Measurements from ENCODE around the gene ZNF385C. TPM values are rescaled to one million over a fixed set of nuclear protein-coding genes. Genes with fewer than 3 reads are reported as not detected.

Gene ZNF385C
- total and polyA plus RNA-seq, 11 donors = 0.06 to 0.38 (median 0.19) TPM; not detected in 3

Other genes starting within 250 kb of the ZNF385C start
- 1 to 10 TPM; 2.3 to 5.9 (median 3.6) TPM for gene KLHL11, start 233.1 kb downstream of the ZNF385C start, total RNA-seq
- 1 to 10 TPM; 1.1 to 1.9 TPM for gene KLHL11, start 233.1 kb downstream of the ZNF385C start, polyA plus RNA-seq
- 10 to 100 TPM; 18.2 to 55.5 (median 34.7) TPM for gene ACLY, start 179.5 kb downstream of the ZNF385C start, total RNA-seq
- 10 to 100 TPM in 1 of 2 donors, 1 to 10 TPM in 1; 8.3 to 39.7 TPM for gene ACLY, start 179.5 kb downstream of the ZNF385C start, polyA plus RNA-seq
- under 1 TPM in 8 of 9 donors, not detected in 1; 0.38 to 0.96 (median 0.73) TPM for gene ODAD4, start 167.9 kb downstream of the ZNF385C start, total RNA-seq
- 1 to 10 TPM in 1 of 2 donors, under 1 TPM in 1; 0.69 to 1.2 TPM for gene ODAD4, start 167.9 kb downstream of the ZNF385C start, polyA plus RNA-seq
- 10 to 100 TPM; 23.3 to 49.1 (median 27.5) TPM for gene CNP, start 131.7 kb downstream of the ZNF385C start, total RNA-seq
- 10 to 100 TPM; 19.3 to 31.6 TPM for gene CNP, start 131.7 kb downstream of the ZNF385C start, polyA plus RNA-seq
- 10 to 100 TPM; 42.5 to 96.5 (median 70.5) TPM for gene DNAJC7, start 81.0 kb downstream of the ZNF385C start, total RNA-seq
- 100 to 1,000 TPM in 1 of 2 donors, 10 to 100 TPM in 1; 83.5 to 103 TPM for gene DNAJC7, start 81.0 kb downstream of the ZNF385C start, polyA plus RNA-seq
- 10 to 100 TPM; 50.6 to 78.9 (median 52.8) TPM for gene NKIRAS2, start 78.4 kb downstream of the ZNF385C start, total RNA-seq
- 10 to 100 TPM; 66.7 to 73.0 TPM for gene NKIRAS2, start 78.4 kb downstream of the ZNF385C start, polyA plus RNA-seq
- 1 to 10 TPM in 2 of 9 donors, under 1 TPM in 7; 0.28 to 1.2 (median 0.72) TPM for gene C17orf113, start 47.9 kb downstream of the ZNF385C start, total RNA-seq
- gene C17orf113, start 47.9 kb downstream of the ZNF385C start, polyA plus RNA-seq = under 1 TPM; 0.24 to 0.72 TPM
- 10 to 100 TPM in 1 of 9 donors, 1 to 10 TPM in 8; 1.9 to 17.3 (median 3.7) TPM for gene DHX58, start 14.2 kb upstream of the ZNF385C start, total RNA-seq
- gene DHX58, start 14.2 kb upstream of the ZNF385C start, polyA plus RNA-seq = 1 to 10 TPM; 1.8 to 4.9 TPM
- gene KAT2A, start 22.9 kb upstream of the ZNF385C start, total RNA-seq = 10 to 100 TPM in 8 of 9 donors, 1 to 10 TPM in 1; 6.9 to 17.6 (median 14.8) TPM
- gene KAT2A, start 22.9 kb upstream of the ZNF385C start, polyA plus RNA-seq = 10 to 100 TPM; 15.3 to 33.0 TPM
- not detected for gene HSPB9, start 24.3 kb upstream of the ZNF385C start, total RNA-seq
- not detected for gene HSPB9, start 24.3 kb upstream of the ZNF385C start, polyA plus RNA-seq
- 10 to 100 TPM; 30.9 to 99.1 (median 48.2) TPM for gene RAB5C, start 56.5 kb upstream of the ZNF385C start, total RNA-seq
- 10 to 100 TPM; 29.0 to 90.9 TPM for gene RAB5C, start 56.5 kb upstream of the ZNF385C start, polyA plus RNA-seq
- gene KCNH4, start 82.7 kb upstream of the ZNF385C start, total RNA-seq = under 1 TPM in 8 of 9 donors, not detected in 1; 0.07 to 0.28 (median 0.14) TPM
- gene KCNH4, start 82.7 kb upstream of the ZNF385C start, polyA plus RNA-seq = under 1 TPM; 0.08 to 0.10 TPM
- not detected for gene HCRT, start 87.0 kb upstream of the ZNF385C start, total RNA-seq
- not detected for gene HCRT, start 87.0 kb upstream of the ZNF385C start, polyA plus RNA-seq
- gene GHDC, start 96.0 kb upstream of the ZNF385C start, total RNA-seq = 10 to 100 TPM in 3 of 9 donors, 1 to 10 TPM in 6; 4.9 to 17.3 (median 8.3) TPM
- 1 to 10 TPM; 6.2 to 9.4 TPM for gene GHDC, start 96.0 kb upstream of the ZNF385C start, polyA plus RNA-seq
- 10 to 100 TPM; 26.1 to 51.9 (median 32.4) TPM for gene STAT5B, start 177.9 kb upstream of the ZNF385C start, total RNA-seq
- gene STAT5B, start 177.9 kb upstream of the ZNF385C start, polyA plus RNA-seq = 10 to 100 TPM; 13.0 to 20.3 TPM
- 10 to 100 TPM in 8 of 9 donors, 1 to 10 TPM in 1; 7.5 to 44.0 (median 15.7) TPM for gene STAT5A, start 190.0 kb upstream of the ZNF385C start, total RNA-seq
- gene STAT5A, start 190.0 kb upstream of the ZNF385C start, polyA plus RNA-seq = 1 to 10 TPM; 4.9 to 9.0 TPM

All from heart left ventricle (tissue), 11 donors.